Osteoblast (primary cell): ENCODE results near the gene C2orf80. TPM values are rescaled to one million over a fixed set of nuclear protein-coding genes. Genes with fewer than 3 reads are reported as not detected.
"Not testable (repeated sequence)": the region's sequence is repeated elsewhere in the genome, so short reads cannot be mapped to it uniquely, and the experiment has no call there.

Experiments
- DNase-seq: peaks from one replicate; pipeline ENCODE4 v3.0.0; 2011; ENCODE audit warnings: low spot score, mixed read lengths; ENCODE audit not compliant: insufficient read length; ENCODE audit errors: missing footprints
- H2AFZ ChIP-seq: 2 replicates; pipeline ENCODE4 v1.6.0; 2011; ENCODE audit warnings: mild to moderate bottlenecking, low read length
- H3K27ac ChIP-seq: 2 replicates; pipeline ENCODE4 v1.5.1; 2011; ENCODE audit warnings: mild to moderate bottlenecking, low read depth, low read length, moderate library complexity
- H3K27me3 ChIP-seq: 2 replicates; pipeline ENCODE4 v1.6.0; 2012; ENCODE audit warnings: mild to moderate bottlenecking, control low read depth, inconsistent platforms, low read length, moderate library complexity; ENCODE audit not compliant: insufficient read depth
- H3K36me3 ChIP-seq: 2 replicates; pipeline ENCODE4 v1.5.1; 2011; ENCODE audit warnings: mild to moderate bottlenecking, low read length, control low read depth, moderate library complexity; ENCODE audit not compliant: insufficient read depth
- H3K4me1 ChIP-seq: 2 replicates; pipeline ENCODE4 v1.5.1; 2011; ENCODE audit warnings: mild to moderate bottlenecking, low read length, control low read depth, moderate library complexity; ENCODE audit not compliant: insufficient read depth
- H3K4me2 ChIP-seq: 2 replicates; pipeline ENCODE4 v1.6.0; 2011; ENCODE audit warnings: mild to moderate bottlenecking, low read length; ENCODE audit not compliant: insufficient read depth
- H3K4me3 ChIP-seq: fragments of 200-600 bp; sonication (generic); 3 replicates; pipeline ENCODE4 v1.5.1; 2012; ENCODE audit warnings: mild to moderate bottlenecking, low read length, inconsistent platforms; ENCODE audit not compliant: insufficient read depth
- H3K79me2 ChIP-seq: 2 replicates; pipeline ENCODE4 v1.6.0; 2012; ENCODE audit warnings: mild to moderate bottlenecking, low read length, control low read depth, inconsistent platforms; ENCODE audit not compliant: insufficient read depth
- H3K9me3 ChIP-seq: 2 replicates; pipeline ENCODE4 v1.5.1; 2011; ENCODE audit warnings: low read depth, low read length, control low read depth
- H4K20me1 ChIP-seq: 2 replicates; pipeline ENCODE4 v1.6.0; 2012; ENCODE audit warnings: mild to moderate bottlenecking, low read length, control low read depth; ENCODE audit not compliant: insufficient read depth
- total RNA-seq: library from RNA; depleted of rRNA; stranded (reverse); fragments of >200 nt; gene quantifications from 2 replicates; pipeline ENCODE4 v1.2.3, GENCODE V29; 2012
- TF ChIP-seq, protein P1 (sequence below): IDR thresholded peaks from 2 replicates; pipeline ENCODE4 v1.5.1; 2011; ENCODE audit warnings: mild to moderate bottlenecking, low read depth, low read length, moderate library complexity; ENCODE audit errors: extremely low read depth

The C2orf80 gene
- total RNA-seq, 1 donor: not detected

DNA sequence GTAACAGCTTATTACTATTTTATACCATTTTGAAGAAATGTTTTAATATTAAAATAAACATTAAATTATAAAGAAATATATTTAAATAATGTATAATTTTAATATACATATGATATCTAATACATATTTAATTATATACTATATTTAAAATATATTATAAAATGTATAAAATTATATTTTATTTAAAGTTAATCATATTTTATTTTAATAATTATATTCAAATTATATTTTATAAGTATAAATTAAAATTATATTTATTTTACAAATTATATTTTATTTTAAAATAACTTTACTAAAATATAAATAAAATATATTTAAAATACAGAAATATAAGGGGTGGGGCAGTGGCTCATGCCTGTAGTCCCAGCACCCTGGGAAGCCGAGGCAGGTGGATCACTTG lies 67.6 kb downstream of the C2orf80 start:
- DNase-seq: no peak
- TF ChIP-seq, protein P1, sequence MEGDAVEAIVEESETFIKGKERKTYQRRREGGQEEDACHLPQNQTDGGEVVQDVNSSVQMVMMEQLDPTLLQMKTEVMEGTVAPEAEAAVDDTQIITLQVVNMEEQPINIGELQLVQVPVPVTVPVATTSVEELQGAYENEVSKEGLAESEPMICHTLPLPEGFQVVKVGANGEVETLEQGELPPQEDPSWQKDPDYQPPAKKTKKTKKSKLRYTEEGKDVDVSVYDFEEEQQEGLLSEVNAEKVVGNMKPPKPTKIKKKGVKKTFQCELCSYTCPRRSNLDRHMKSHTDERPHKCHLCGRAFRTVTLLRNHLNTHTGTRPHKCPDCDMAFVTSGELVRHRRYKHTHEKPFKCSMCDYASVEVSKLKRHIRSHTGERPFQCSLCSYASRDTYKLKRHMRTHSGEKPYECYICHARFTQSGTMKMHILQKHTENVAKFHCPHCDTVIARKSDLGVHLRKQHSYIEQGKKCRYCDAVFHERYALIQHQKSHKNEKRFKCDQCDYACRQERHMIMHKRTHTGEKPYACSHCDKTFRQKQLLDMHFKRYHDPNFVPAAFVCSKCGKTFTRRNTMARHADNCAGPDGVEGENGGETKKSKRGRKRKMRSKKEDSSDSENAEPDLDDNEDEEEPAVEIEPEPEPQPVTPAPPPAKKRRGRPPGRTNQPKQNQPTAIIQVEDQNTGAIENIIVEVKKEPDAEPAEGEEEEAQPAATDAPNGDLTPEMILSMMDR: no peak
- H3K79me2 ChIP-seq: no peaks in the 10 kb centered on the region
- no peaks in the 10 kb centered on the region for H3K36me3 ChIP-seq
- peaks cover 22% of the 10 kb centered on the region for H3K27me3 ChIP-seq
- H3K4me2 ChIP-seq: no peak overlapping the region
- no peaks in the 10 kb centered on the region for H4K20me1 ChIP-seq
- no peaks in the 10 kb centered on the region for H3K4me1 ChIP-seq
- H3K4me3 ChIP-seq: no peak overlapping the region
- H3K9me3 ChIP-seq: no peaks in the 10 kb centered on the region
- H3K27ac ChIP-seq: no peak overlapping the region
- no peak overlapping the region for H2AFZ ChIP-seq

DNA sequence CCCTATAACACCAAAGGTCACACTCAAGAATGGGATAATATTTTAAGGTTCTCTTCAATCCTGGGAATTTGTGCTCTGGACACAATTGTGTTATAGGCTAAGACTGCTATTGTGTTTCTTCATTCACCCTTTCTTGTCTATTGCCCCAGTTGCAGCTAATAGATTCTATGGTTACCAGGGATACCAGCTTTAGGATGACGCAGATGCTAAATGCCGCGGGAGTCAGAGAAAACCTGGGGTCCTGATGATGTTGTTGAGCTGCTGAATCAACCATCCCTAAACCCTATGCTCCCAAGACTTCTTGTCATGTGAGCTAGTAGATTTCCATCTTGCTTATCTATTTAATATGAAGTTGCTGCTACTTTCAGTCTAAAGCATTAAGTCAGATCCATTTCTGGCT lies 70.9 kb downstream of the C2orf80 start:
- H3K27ac ChIP-seq: no peak overlapping the region
- peaks cover 8% of the 10 kb centered on the region for H3K27me3 ChIP-seq
- no peaks in the 10 kb centered on the region for H3K36me3 ChIP-seq
- no peak for DNase-seq
- H3K4me3 ChIP-seq: no peak overlapping the region
- H3K4me2 ChIP-seq: no peak overlapping the region
- TF ChIP-seq, protein P1: no peak
- no peaks in the 10 kb centered on the region for H3K79me2 ChIP-seq
- no peaks in the 10 kb centered on the region for H3K4me1 ChIP-seq
- no peak overlapping the region for H2AFZ ChIP-seq
- H3K9me3 ChIP-seq: no peaks in the 10 kb centered on the region
- no peaks in the 10 kb centered on the region for H4K20me1 ChIP-seq

DNA sequence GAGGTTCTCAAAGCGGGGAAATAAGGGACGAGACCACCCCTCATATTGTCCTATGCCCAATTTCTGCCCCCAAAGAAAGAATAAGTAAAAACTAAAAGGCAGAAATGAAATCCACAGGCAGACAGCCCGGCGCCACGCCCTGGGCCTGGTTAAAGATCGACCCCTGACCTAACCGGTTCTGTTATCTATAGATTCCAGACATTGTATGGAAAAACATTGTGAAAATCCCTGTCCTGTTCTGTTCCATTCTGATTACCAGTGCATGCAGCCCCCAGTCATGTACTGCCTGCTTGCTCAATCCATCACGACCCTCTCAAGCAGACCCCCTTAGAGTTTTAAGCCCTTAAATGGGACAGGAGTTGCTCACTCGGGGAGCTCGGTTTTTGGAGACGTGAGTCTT lies 72.4 kb downstream of the C2orf80 start:
- H4K20me1 ChIP-seq, H3K27ac ChIP-seq, H3K9me3 ChIP-seq, DNase-seq, H3K36me3 ChIP-seq, H3K4me1 ChIP-seq, H3K4me2 ChIP-seq, H2AFZ ChIP-seq, H3K4me3 ChIP-seq, H3K79me2 ChIP-seq: not testable (repeated sequence)
- H3K27me3 ChIP-seq: peaks cover 14% of the 10 kb centered on the region

Other genes starting within 250 kb of the C2orf80 start
- 23.3 and 23.5 TPM in 2 replicates for gene PLEKHM3, start 164.5 kb downstream of the C2orf80 start, total RNA-seq
- gene CRYGD, start 65.5 kb downstream of the C2orf80 start, total RNA-seq: not detected in 2 replicates
- not detected in 2 replicates for gene CRYGC, start 60.2 kb downstream of the C2orf80 start, total RNA-seq
- gene CRYGB, start 43.9 kb downstream of the C2orf80 start, total RNA-seq: not detected in 2 replicates
- gene CRYGA, start 26.4 kb downstream of the C2orf80 start, total RNA-seq: not detected in 2 replicates
- 181 and 226 TPM in 2 replicates for gene IDH1, start 65.0 kb upstream of the C2orf80 start, total RNA-seq
- 52.7 and 57.9 TPM in 2 replicates for gene PIKFYVE, start 76.2 kb upstream of the C2orf80 start, total RNA-seq
- gene PTH2R, start 216.8 kb upstream of the C2orf80 start, total RNA-seq: under 0.01 TPM in 2 replicates